ENCODE measurements around the gene NECAB2. TPM values are rescaled to one million over a fixed set of nuclear protein-coding genes. Genes with fewer than 3 reads are reported as not detected.

Gene NECAB2
- total RNA-seq, 4 donors from 2014 or later = not detected

- ATAC-seq (no peak), DNase-seq (no peak)
- in situ Hi-C loops (cut with MboI; ENCODE audit: low sequenced_read_pairs in 4 of 4) (loop anchor here in 1 of 4 donors (10.0 kb wide), 1 partner anchor 122 kb away; no protein-coding TSS in a partner anchor), intact Hi-C loops (cut with DNase I; ENCODE audit: low total_unique reads) (no loop called here)
- Histone ChIP-seq H3K27me3 (no peaks in the 10 kb centered on the region), H3K27ac (no peak overlapping the region), H3K9me3 (no peaks in the 10 kb centered on the region), H3K4me1 (no peaks in the 10 kb centered on the region), H3K36me3 (peaks cover 0 to 11% of the 10 kb centered on the region in 2 donors), H3K4me3 (no peak overlapping the region)
- no peak for TF ChIP-seq CTCF (IDR thresholded peaks at IDR 0.05 in 4 of 5, conservative IDR thresholded peaks at IDR 0.05 in 1 of 5)
- TF ChIP-seq POLR2A (IDR thresholded peaks at IDR 0.05) = no peak
These were observed 79.2 kb downstream of the NECAB2 start for GRCh38 chr16:84047206-84047605.

DNA sequence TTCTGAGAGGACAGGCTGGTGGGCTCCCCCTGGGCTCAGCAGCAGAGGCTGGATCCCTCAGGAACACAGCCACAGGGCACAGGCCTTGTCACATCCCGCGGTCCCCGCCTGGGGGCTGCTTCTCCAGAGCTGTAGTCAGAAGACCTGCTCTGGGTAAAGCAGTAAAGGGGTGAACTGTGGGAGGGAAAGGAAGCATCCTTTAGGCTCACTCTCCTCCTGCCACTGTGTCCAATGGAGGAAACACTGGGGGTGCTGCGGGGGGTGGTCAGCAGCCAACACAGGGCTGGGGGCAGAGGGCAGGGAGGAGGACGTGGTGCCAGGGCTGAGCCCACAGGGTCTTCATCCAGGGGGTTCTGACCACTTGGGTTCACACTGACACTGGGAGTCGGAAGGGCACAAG is 79.6 kb downstream of the NECAB2 start:
- Histone ChIP-seq H3K36me3 (peaks cover 0 to 15% of the 10 kb centered on the region in 2 donors), H3K27me3 (no peaks in the 10 kb centered on the region), H3K4me1 (no peaks in the 10 kb centered on the region), H3K9me3 (no peaks in the 10 kb centered on the region), H3K4me3 (no peak overlapping the region), H3K27ac (no peak overlapping the region)
- intact Hi-C loops (cut with DNase I; ENCODE audit: low total_unique reads) (no loop called here), in situ Hi-C loops (cut with MboI; ENCODE audit: low sequenced_read_pairs in 4 of 4) (loop anchor here in 1 of 4 donors (10.0 kb wide), 1 partner anchor 123 kb away; no protein-coding TSS in a partner anchor)
- TF ChIP-seq CTCF (IDR thresholded peaks at IDR 0.05 in 4 of 5, conservative IDR thresholded peaks at IDR 0.05 in 1 of 5) = no peak
- TF ChIP-seq POLR2A (IDR thresholded peaks at IDR 0.05) = no peak
- no peak for ATAC-seq
- no peak for DNase-seq

DNA sequence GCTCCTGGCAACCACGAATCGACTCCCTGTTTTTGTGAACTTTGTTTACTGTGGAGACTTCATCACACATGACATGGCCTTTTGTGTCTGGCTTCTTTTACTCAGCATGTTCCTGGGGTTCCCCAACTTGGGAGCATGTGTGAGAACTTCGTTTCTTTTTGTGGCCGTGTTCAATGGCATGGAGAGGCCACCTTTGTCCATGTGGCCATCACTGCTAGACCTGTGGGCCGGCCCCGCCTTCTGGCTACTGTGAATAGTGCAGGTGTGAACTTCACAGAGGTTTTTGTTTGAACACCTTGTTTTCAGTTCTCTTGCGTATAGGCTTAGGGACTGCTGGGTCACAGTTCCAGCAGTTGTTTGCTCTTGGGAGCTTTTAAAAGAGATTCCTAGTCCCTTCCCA is 80.2 kb downstream of the NECAB2 start:
- TF ChIP-seq POLR2A (IDR thresholded peaks at IDR 0.05) = no peak
- ATAC-seq (no peak), DNase-seq (no peak)
- no peak overlapping the region for H3K4me3 ChIP-seq
- H3K9me3 ChIP-seq = no peaks in the 10 kb centered on the region
- H3K4me1 ChIP-seq = no peaks in the 10 kb centered on the region
- intact Hi-C loops (cut with DNase I; ENCODE audit: low total_unique reads) (no loop called here), in situ Hi-C loops (cut with MboI; ENCODE audit: low sequenced_read_pairs in 4 of 4) (loop anchor here in 1 of 4 donors (10.0 kb wide), 1 partner anchor 123 kb away; no protein-coding TSS in a partner anchor)
- H3K36me3 ChIP-seq = peaks cover 0 to 22% of the 10 kb centered on the region in 2 donors
- H3K27ac ChIP-seq = no peak overlapping the region
- no peaks in the 10 kb centered on the region for H3K27me3 ChIP-seq

- Histone ChIP-seq H3K27ac (no peak overlapping the region), H3K9me3 (no peaks in the 10 kb centered on the region), H3K4me1 (no peaks in the 10 kb centered on the region), H3K4me3 (no peak overlapping the region), H3K36me3 (peaks cover 0 to 28% of the 10 kb centered on the region in 2 donors), H3K27me3 (no peaks in the 10 kb centered on the region)
- intact Hi-C loops (cut with DNase I; ENCODE audit: low total_unique reads) (no loop called here), in situ Hi-C loops (cut with MboI; ENCODE audit: low sequenced_read_pairs in 4 of 4) (loop anchor here in 1 of 4 donors (10.0 kb wide), 1 partner anchor 124 kb away; no protein-coding TSS in a partner anchor)
- TF ChIP-seq POLR2A (IDR thresholded peaks at IDR 0.05) (no peak), CTCF (IDR thresholded peaks at IDR 0.05 in 4 of 5, conservative IDR thresholded peaks at IDR 0.05 in 1 of 5) (no peak)
- ATAC-seq = no peak
- no peak for DNase-seq
These were observed 80.8 kb downstream of the NECAB2 start for GRCh38 chr16:84048871-84049270.

GRCh38 chr16:84049403-84050060 is 81.5 kb downstream of the NECAB2 start:
- H3K27ac ChIP-seq = no peak overlapping the region
- no peaks in the 10 kb centered on the region for H3K4me1 ChIP-seq
- no peak overlapping the region for H3K4me3 ChIP-seq
- no peak for DNase-seq
- TF ChIP-seq CTCF (IDR thresholded peaks at IDR 0.05 in 4 of 5, conservative IDR thresholded peaks at IDR 0.05 in 1 of 5) (no peak), POLR2A (IDR thresholded peaks at IDR 0.05) (no peak)
- H3K36me3 ChIP-seq = peaks cover 0 to 34% of the 10 kb centered on the region in 2 donors
- in situ Hi-C loops (cut with MboI; ENCODE audit: low sequenced_read_pairs in 4 of 4) (loop anchor here in 3 of 4 donors (10.0 to 25.0 kb wide), 3 partner anchors 75 to 125 kb away; partner anchors contain the start of genes NECAB2 (in 1 of the 3) and OSGIN1 (in 1 of the 3)), intact Hi-C loops (cut with DNase I; ENCODE audit: low total_unique reads) (no loop called here)
- ATAC-seq = no peak
- H3K9me3 ChIP-seq = no peaks in the 10 kb centered on the region
- H3K27me3 ChIP-seq = no peaks in the 10 kb centered on the region
